NCI-H1694 (cell line): ENCODE measurements around the gene SCLT1.
"Not testable (repeated sequence)": the region's sequence is repeated elsewhere in the genome, so short reads cannot be mapped to it uniquely, and the experiment has no call there.

ENCODE experiments used
- DNase-seq: peaks from one replicate; lab custom pipeline; 2025; lab: John Stamatoyannopoulos, UW

Gene SCLT1

GRCh38 chr4:129069537-129069936 lies 23.8 kb downstream of the SCLT1 start:
- not testable (repeated sequence) for DNase-seq

- DNase-seq = no peak
Observed at GRCh38 chr4:129064717-129065116, 28.6 kb downstream of the SCLT1 start.

- no peak for DNase-seq
Observed at GRCh38 chr4:129063640-129064039, 29.7 kb downstream of the SCLT1 start.

GRCh38 chr4:129062580-129062979 lies 30.8 kb downstream of the SCLT1 start:
- no peak for DNase-seq

- DNase-seq = no peak
Observed at GRCh38 chr4:129059028-129059427, 34.3 kb downstream of the SCLT1 start.

GRCh38 chr4:129046055-129046959 lies 47.0 kb downstream of the SCLT1 start:
- no peak for DNase-seq

- no peak for DNase-seq
Observed at GRCh38 chr4:129043523-129043922, 49.8 kb downstream of the SCLT1 start.

- no peak for DNase-seq
Observed at GRCh38 chr4:129040471-129040870, 52.9 kb downstream of the SCLT1 start.

GRCh38 chr4:129037093-129037492 lies 56.2 kb downstream of the SCLT1 start:
- DNase-seq = no peak

GRCh38 chr4:129014566-129015509 lies 78.5 kb downstream of the SCLT1 start:
- DNase-seq = no peak

GRCh38 chr4:129008096-129008495 lies 85.2 kb downstream of the SCLT1 start:
- DNase-seq = no peak

- no peak for DNase-seq
Observed at GRCh38 chr4:128986908-128987307, 106.4 kb downstream of the SCLT1 start.

GRCh38 chr4:128986019-128986418 lies 107.3 kb downstream of the SCLT1 start:
- no peak for DNase-seq

- DNase-seq = no peak
Observed at GRCh38 chr4:128983771-128984485, 109.4 kb downstream of the SCLT1 start.

GRCh38 chr4:128981377-128981776 lies 112.0 kb downstream of the SCLT1 start:
- no peak for DNase-seq

- DNase-seq = peak; percentile 4
Observed at GRCh38 chr4:128980816-128981326, 112.5 kb downstream of the SCLT1 start.

- DNase-seq = peak; percentile 43
Observed at GRCh38 chr4:128979934-128980333, 113.4 kb downstream of the SCLT1 start.

GRCh38 chr4:128978985-128979384 lies 114.4 kb downstream of the SCLT1 start:
- DNase-seq = no peak

GRCh38 chr4:128974136-128974581 lies 119.2 kb downstream of the SCLT1 start:
- DNase-seq = no peak

GRCh38 chr4:128973384-128973783 lies 120.0 kb downstream of the SCLT1 start:
- DNase-seq = no peak

- DNase-seq = no peak
Observed at GRCh38 chr4:128961405-128961804, 131.9 kb downstream of the SCLT1 start.

- DNase-seq = no peak
Observed at GRCh38 chr4:128958194-128958593, 135.1 kb downstream of the SCLT1 start.
